ENCODE data around the gene ZNF496.
"Not testable (repeated sequence)": the region's sequence is repeated elsewhere in the genome, so short reads cannot be mapped to it uniquely, and the experiment has no call there.

Gene ZNF496

DNA sequence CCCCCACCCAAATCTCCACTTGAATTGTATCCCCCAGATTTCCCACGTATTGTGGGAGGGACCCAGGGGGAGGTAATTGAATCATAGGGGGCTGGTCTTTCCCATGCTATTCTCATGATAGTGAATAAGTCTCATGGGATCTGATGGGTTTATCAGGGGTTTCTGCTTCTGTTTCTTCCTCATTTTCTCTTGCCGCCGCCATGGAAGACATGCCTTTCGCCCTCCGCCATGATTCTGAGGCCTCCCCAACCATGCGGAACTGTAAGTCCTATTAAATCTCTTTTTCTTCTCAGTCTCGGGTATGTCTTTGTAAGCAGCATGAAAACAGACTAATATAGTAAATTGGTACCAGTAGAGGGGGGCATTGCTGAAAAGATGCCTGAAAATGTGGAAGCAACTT, 33.4 kb upstream of the ZNF496 start:
- DNase-seq (ENCODE audit: low read depth) = no peak
- TF ChIP-seq, protein P1, sequence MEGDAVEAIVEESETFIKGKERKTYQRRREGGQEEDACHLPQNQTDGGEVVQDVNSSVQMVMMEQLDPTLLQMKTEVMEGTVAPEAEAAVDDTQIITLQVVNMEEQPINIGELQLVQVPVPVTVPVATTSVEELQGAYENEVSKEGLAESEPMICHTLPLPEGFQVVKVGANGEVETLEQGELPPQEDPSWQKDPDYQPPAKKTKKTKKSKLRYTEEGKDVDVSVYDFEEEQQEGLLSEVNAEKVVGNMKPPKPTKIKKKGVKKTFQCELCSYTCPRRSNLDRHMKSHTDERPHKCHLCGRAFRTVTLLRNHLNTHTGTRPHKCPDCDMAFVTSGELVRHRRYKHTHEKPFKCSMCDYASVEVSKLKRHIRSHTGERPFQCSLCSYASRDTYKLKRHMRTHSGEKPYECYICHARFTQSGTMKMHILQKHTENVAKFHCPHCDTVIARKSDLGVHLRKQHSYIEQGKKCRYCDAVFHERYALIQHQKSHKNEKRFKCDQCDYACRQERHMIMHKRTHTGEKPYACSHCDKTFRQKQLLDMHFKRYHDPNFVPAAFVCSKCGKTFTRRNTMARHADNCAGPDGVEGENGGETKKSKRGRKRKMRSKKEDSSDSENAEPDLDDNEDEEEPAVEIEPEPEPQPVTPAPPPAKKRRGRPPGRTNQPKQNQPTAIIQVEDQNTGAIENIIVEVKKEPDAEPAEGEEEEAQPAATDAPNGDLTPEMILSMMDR (IDR thresholded peaks at IDR 0.05; ENCODE audit: insufficient read depth, low read depth, low read length, missing control alignments) = no peak
- no peak overlapping the region for H3K4me3 ChIP-seq (ENCODE audit: low read length)

DNA sequence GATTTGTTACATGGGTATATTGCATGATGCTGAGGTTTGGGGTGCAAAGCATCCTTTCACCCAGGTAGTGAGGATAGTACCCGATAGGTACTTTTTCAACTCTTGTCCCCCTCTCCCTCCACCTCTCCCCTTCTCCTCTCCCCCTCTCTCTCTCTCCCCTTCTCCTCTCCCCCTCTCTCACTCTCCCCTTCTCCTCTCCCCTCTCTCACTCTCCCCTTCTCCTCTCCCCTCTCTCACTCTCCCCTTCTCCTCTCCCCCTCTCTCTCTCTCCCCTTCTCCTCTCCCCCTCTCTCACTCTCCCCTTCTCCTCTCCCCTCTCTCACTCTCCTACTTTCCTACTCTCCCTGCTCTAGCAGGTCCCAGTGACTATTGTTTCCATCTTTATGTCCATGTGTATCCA, 31.3 kb upstream of the ZNF496 start:
- H3K4me3 ChIP-seq (ENCODE audit: low read length); DNase-seq (ENCODE audit: low read depth): not testable (repeated sequence)

DNA sequence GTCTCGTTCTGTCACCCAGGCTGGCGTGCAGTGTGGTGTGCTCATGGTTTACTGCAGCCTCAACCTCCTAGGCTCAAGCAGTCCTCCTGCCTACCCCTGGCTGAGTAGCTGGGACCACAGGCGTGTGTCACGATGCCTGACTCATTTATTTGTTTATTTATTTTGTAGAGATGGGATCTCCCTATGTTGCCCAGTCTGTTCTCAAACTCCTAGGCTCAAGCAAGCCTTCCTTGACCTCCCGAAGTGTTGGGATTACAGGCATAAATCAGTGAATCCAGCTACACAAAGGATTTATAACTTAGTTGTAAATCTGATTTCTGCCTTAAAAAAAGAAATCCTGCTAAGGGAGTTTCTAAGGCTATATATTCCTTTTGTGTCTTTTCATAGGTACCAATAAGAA, 30.5 kb upstream of the ZNF496 start:
- no peak overlapping the region for H3K4me3 ChIP-seq (ENCODE audit: low read length)
- no peak for DNase-seq (ENCODE audit: low read depth)
- TF ChIP-seq, protein P1 (IDR thresholded peaks at IDR 0.05; ENCODE audit: insufficient read depth, low read depth, low read length, missing control alignments) = no peak

DNA sequence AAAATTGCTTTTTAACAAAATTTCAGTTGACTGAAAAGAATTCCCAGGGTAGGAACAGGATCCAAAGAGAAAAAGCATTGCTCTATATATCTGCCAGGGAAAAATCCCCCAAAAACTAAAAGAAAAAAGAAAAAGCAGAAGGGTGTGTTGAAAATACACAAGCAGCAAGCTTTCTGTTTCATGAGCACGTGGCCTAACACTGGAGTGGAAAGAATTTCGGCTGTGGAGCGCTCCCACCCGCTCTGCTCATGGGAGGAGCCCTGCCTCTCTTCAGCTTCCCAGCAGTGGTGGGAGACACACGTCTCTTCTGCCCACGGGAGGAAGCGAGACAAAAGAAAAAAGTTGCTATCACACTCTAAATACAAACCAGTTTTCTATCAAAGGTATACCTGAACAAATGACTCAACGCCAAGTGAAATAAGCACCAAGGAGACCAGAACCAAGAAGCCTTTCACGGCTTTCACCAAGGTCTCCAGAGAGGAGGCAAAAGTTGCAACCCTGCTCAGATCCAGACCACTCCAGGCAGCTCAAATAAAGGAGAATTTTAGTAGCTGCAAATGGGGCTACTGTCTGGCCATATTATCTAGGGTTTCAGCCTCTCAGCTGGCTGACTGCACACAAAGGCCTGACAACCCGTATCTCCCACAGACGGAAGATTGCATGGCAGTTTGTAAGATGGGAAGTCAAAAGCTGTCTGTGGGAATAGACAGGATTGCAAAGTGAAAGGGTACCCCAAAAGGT, 29.5 kb upstream of the ZNF496 start:
- no peak overlapping the region for H3K4me3 ChIP-seq (ENCODE audit: low read length)
- no peak for DNase-seq (ENCODE audit: low read depth)
- TF ChIP-seq, protein P1 (IDR thresholded peaks at IDR 0.05; ENCODE audit: insufficient read depth, low read depth, low read length, missing control alignments) = no peak

DNA sequence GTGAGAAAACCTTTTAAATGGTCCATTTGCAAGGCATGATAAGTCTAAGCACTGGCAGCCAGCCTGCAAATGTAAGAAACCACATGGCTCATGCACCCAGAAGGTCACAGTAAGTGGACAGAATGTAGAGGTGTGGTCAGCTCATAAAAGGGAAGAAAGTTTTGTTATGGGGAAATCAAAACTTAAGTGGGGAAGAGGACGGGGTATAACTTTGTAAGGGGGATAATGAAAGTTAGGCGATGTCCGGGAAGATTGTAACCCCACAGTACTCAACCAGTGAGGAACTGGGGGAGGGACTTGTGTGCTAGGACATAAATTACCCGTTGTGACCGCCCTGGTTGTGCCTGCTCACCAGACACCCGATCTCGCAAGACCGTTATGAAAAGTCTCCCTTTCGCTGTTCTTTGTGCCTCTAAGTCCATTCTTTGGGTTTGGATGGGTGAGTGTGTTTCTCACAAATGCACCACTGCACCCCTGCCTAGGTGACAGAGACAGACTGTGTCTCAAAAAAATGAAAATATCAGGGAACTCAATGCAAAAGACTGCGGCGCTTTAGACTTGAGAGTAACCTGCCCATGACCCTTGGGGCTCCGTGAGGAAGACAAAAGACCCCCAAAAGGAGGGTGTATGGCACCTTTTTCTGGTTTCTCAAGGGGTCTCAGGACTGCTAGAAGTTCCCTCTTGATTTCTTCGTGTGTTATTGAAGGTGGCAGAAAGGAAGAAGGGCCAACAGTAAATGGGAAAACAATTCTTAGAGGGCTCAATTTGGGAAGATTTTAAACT, 28.6 kb upstream of the ZNF496 start:
- TF ChIP-seq, protein P1 (IDR thresholded peaks at IDR 0.05; ENCODE audit: insufficient read depth, low read depth, low read length, missing control alignments) = no peak
- DNase-seq (ENCODE audit: low read depth) = no peak
- no peak overlapping the region for H3K4me3 ChIP-seq (ENCODE audit: low read length)

DNA sequence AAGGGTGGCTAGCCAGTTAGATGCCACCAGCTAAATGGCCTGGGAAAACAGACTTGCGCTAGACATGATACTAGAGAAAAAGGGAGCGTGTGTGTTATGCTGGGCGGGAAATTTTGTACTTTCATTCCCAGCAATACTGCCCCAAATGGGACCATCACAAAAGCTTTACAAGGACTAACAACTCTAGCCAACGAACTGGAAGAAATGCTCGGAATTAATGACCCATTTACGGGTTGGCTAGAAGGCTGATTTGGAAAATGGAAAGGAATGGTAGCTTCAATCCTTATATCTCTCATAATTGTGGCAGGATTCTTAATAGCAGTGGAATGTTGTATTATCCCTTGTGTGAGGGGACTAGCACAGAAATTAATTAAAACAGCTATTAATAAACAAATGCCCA, 27.9 kb upstream of the ZNF496 start:
- no peak overlapping the region for H3K4me3 ChIP-seq (ENCODE audit: low read length)
- no peak for DNase-seq (ENCODE audit: low read depth)
- TF ChIP-seq, protein P1 (IDR thresholded peaks at IDR 0.05; ENCODE audit: insufficient read depth, low read depth, low read length, missing control alignments) = no peak

DNA sequence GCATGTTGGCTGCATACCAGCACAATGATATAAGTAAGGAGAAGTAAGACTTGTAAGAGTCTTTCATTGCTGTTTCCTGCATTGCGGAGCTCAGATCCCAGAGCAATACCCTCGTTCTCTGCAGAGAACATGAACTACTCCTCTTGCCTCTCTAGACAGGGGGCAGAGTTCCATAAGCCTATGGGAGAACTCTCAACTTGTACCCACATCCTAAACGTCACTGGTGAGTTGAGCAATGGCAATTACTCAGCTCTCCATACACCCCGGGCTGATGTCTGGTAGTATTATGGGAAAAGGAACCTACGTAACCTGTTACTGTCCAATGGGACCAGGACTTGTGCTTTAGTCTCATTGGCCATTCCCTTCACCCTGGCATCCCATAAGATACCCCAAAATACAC, 27.3 kb upstream of the ZNF496 start:
- TF ChIP-seq, protein P1 (IDR thresholded peaks at IDR 0.05; ENCODE audit: insufficient read depth, low read depth, low read length, missing control alignments) = no peak
- DNase-seq (ENCODE audit: low read depth) = peak; percentile 69
- no peak overlapping the region for H3K4me3 ChIP-seq (ENCODE audit: low read length)

Measured in epithelial cell of esophagus (primary cell).